Right lobe of liver (tissue), 4 donors: ENCODE measurements around the gene MYL5.

ENCODE experiments used
- CTCF ChIP-seq, 4 donors: fragments of 200-600 bp in 3 of 4; fragments of 450-650 bp in 1 of 4; IDR thresholded peaks; one replicate each; pipeline versions ENCODE4 v1.5.1 to v1.8.0; 2016 to 2022; ENCODE audit warnings: antibody characterized with exemption in 4 of 4, mild to moderate bottlenecking in 2 of 4
- POLR2A ChIP-seq: fragments of 450-650 bp; IDR thresholded peaks from one replicate; pipeline ENCODE4 v1.6.1; 2017; ENCODE audit warnings: antibody characterized with exemption, mild to moderate bottlenecking
- donor health status: DM: no; HTN: no; CAD: no.
- donor health status: DM: no; HTN: no; CAD: no.
- donor health status: DM: no; HTN: yes; CAD: no.

DNA sequence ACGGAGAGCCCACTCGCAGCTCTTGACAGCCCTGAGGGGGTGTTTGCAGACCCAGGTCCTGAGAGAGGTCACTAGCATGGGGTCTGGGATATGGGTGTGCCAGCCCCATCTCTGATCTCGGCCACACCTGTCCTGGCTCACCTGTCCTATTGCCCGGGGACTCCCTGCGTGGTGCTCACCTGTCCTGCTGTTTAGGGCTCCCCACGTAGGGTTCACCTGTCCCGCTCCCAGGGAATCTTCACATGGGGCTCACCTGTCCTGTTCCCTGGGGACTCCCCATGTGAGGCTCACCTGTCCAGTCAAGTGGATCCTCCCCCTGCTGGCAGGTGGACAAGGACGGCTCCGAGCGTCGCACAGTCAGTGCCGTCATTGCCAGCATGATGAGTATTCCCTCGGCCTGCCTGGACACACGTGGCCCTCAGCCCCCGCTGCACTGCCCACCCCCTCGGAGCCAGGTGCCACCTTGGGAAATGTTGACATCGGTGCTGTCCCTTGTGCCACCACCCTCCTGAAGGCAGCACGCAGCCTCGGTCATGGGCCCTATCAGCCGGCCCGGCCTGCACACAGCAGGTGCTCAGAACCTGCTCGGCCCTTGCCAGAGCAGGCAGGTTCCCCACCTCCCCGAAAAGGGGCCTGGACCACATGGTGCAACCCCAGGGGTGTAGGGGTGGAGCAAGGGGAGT, 8.3 kb downstream of the MYL5 start:
- TF ChIP-seq CTCF (IDR thresholded peaks at IDR 0.05): no peak
- TF ChIP-seq POLR2A: no peak
